Neural cell (in vitro differentiated cells): ENCODE measurements around the gene ZNF764.

ENCODE experiments used
- CTCF ChIP-seq: fragments of 450-650 bp; IDR thresholded peaks from 2 replicates; pipeline ENCODE4 v1.5.1; 2014; ENCODE audit warnings: antibody characterized with exemption, mild to moderate bottlenecking, moderate library complexity; ENCODE audit not compliant: poor library complexity, severe bottlenecking
- EZH2 ChIP-seq: fragments of 200-600, 300-800 bp; shearing (Covaris generic), sonication (generic); IDR thresholded peaks from 2 replicates; pipeline ENCODE4 v1.6.1; 2014; ENCODE audit warnings: antibody characterized with exemption, low read length, borderline replicate concordance, mild to moderate bottlenecking; ENCODE audit not compliant: insufficient read depth, poor library complexity, severe bottlenecking
- MXI1 ChIP-seq: fragments of 450-650 bp; conservative IDR thresholded peaks from 2 replicates; pipeline ENCODE4 v1.6.1; 2014; ENCODE audit warnings: antibody characterized with exemption, mild to moderate bottlenecking; ENCODE audit not compliant: poor library complexity, severe bottlenecking
- RAD21 ChIP-seq: fragments of 450-650 bp; conservative IDR thresholded peaks from 2 replicates; pipeline ENCODE4 v1.6.1; 2014; ENCODE audit warnings: antibody characterized with exemption, mild to moderate bottlenecking, moderate library complexity
- TAF1 ChIP-seq: IDR thresholded peaks from 2 replicates; pipeline ENCODE4 v1.6.1; 2012; ENCODE audit warnings: low read depth
- TF ChIP-seq, protein P1 (sequence below): IDR thresholded peaks from 2 replicates; pipeline ENCODE4 v1.6.1; 2012; ENCODE audit warnings: borderline replicate concordance

DNA sequence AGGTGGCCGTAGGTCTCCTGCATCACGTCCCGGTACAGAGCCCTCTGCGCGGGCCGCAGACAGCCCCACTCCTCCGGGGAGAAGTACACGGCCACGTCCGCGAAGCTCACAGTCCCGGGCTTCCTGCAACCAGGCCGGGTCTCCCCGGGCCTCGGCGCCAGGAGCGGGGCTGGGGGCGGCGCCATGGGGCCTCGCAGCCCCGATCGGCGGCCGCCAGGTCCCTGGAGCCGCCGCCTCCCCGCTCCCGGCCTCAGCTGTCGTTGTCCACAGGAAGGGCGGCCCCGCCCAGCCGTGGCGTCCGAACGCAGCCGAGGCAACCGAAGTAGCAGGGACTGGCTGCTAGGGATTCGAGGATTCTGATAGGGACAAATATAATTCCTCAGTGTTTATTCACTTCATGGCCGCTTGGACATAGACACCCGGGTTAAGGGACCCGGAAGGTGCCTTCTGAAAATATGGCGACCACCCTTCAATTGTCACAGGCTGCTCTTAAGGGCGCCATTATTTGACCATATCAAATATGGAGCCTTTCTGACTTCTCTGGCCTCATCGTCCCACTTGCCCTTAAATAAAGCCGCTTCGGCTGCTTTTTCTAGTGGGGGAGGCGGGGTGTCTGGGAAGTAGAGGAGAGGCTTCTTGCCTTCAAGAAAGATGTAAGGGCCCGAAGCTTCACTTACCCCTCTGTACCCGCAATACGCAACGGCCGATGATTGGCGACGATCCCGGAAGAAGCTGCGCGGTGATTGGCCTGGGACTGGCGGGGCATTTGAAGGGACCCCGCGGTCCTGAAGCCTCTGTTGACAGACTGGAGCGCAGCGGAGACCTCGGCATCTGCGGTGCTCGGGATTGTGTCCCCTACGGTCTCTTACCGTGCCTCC, 13.5 kb upstream of the ZNF764 start, which contains the start of gene ZNF688:
- peak; percentile 99 for TF ChIP-seq MXI1
- TF ChIP-seq CTCF = no peak
- peak; percentile 37 for TF ChIP-seq RAD21
- no peak for TF ChIP-seq EZH2
- TF ChIP-seq, protein P1, sequence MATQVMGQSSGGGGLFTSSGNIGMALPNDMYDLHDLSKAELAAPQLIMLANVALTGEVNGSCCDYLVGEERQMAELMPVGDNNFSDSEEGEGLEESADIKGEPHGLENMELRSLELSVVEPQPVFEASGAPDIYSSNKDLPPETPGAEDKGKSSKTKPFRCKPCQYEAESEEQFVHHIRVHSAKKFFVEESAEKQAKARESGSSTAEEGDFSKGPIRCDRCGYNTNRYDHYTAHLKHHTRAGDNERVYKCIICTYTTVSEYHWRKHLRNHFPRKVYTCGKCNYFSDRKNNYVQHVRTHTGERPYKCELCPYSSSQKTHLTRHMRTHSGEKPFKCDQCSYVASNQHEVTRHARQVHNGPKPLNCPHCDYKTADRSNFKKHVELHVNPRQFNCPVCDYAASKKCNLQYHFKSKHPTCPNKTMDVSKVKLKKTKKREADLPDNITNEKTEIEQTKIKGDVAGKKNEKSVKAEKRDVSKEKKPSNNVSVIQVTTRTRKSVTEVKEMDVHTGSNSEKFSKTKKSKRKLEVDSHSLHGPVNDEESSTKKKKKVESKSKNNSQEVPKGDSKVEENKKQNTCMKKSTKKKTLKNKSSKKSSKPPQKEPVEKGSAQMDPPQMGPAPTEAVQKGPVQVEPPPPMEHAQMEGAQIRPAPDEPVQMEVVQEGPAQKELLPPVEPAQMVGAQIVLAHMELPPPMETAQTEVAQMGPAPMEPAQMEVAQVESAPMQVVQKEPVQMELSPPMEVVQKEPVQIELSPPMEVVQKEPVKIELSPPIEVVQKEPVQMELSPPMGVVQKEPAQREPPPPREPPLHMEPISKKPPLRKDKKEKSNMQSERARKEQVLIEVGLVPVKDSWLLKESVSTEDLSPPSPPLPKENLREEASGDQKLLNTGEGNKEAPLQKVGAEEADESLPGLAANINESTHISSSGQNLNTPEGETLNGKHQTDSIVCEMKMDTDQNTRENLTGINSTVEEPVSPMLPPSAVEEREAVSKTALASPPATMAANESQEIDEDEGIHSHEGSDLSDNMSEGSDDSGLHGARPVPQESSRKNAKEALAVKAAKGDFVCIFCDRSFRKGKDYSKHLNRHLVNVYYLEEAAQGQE = peak; percentile 34
- TF ChIP-seq TAF1 = peak; percentile 71
